Right ventricle myocardium inferior (tissue), 1 donor: ENCODE data around the gene MYO5A. TPM values are rescaled to one million over a fixed set of nuclear protein-coding genes. Genes with fewer than 3 reads are reported as not detected.

ENCODE experiments used
- ATAC-seq: fragments of 200-7000 bp; cut with Tn5 transposase; one replicate; pipeline ENCODE4 v1.9.1; 2020; ENCODE audit warnings: mild to moderate bottlenecking, moderate library complexity
- DNase-seq: peaks from one replicate; pipeline ENCODE4 v3.0.0; 2021; ENCODE audit errors: missing footprints
- intact Hi-C: fragments of 100-400 bp; cut with DNase I; formaldehyde crosslinking; loops from one replicate; pipeline ENCODE4 v1.11.0; 2022
- microRNA-seq: library from miRNA; unstranded; fragments of <30 nt; microRNA quantifications from one replicate; pipeline ENCODE4 v1.2.0, GENCODE V29; 2020
- total RNA-seq: library from RNA; stranded (reverse); fragmentation: NEBNext Ultra II Directional; extraction: Animal tissue kit (Norgen Biotek cat#: 25700); gene quantifications from one replicate; pipeline ENCODE4 v1.2.1, GENCODE V29; 2021
- donor health status: DM: no; HTN: yes; CAD: no; lungs with severe emphysema.

The MYO5A gene
- total RNA-seq, 1 donor from 2014 or later, result 7.9 TPM

- DNase-seq (no peak), ATAC-seq (no peak)
- intact Hi-C loops, result loop anchor here (5.0 kb wide), 1 partner anchor 35 kb away; the partner anchor contains the start of gene MYO5C
Observed at GRCh38 chr15:52262364-52262763, 266.3 kb downstream of the MYO5A start.

- peak; percentile 83 for ATAC-seq
- intact Hi-C loops, result loop anchor here (5.0 kb wide), 1 partner anchor 36 kb away; the partner anchor contains the start of gene MYO5C
- DNase-seq, result peak; percentile 82
Observed at GRCh38 chr15:52261498-52262242, 267.0 kb downstream of the MYO5A start.

- DNase-seq (no peak), ATAC-seq (no peak)
- intact Hi-C loops, result loop anchor here (5.0 kb wide), 1 partner anchor 36 kb away; the partner anchor contains the start of gene MYO5C
Observed at GRCh38 chr15:52261026-52261425, 267.7 kb downstream of the MYO5A start.

- intact Hi-C loops, result loop anchor here (5.0 kb wide), 4 partner anchors 58 to 308 kb away; partner anchors contain the start of genes ARPP19 and MYO5A
Observed at GRCh38 chr15:52259503-52259902, 269.2 kb downstream of the MYO5A start.

GRCh38 chr15:52258461-52258860 is 270.2 kb downstream of the MYO5A start:
- no peak for ATAC-seq
- DNase-seq, result no peak
- intact Hi-C loops, result loop anchor here (5.0 kb wide), 4 partner anchors 59 to 309 kb away; partner anchors contain the start of genes ARPP19 and MYO5A

More at GRCh38 chr15:52259503-52259902, 269.2 kb downstream of the MYO5A start:
- DNase-seq (no peak), ATAC-seq (no peak)

GRCh38 chr15:52257734-52258062 is 271.0 kb downstream of the MYO5A start:
- ATAC-seq (peak; percentile 46), DNase-seq (no peak)
- intact Hi-C loops, result loop anchor here (2.0 to 5.0 kb wide), 5 partner anchors 60 to 477 kb away; partner anchors contain the start of genes ARPP19 and MYO5A

Small RNAs within 50 kb of the gene (microRNA-seq; reads per million reads assigned to microRNA genes)
- gene MIR1266, result not detected

Other genes starting within 250 kb of the MYO5A start
- 3.4 TPM for gene MYO5C, start 233.1 kb downstream of the MYO5A start, total RNA-seq
- 155 TPM for gene ARPP19, start 40.1 kb upstream of the MYO5A start, total RNA-seq
- gene ATOSA, start 150.5 kb upstream of the MYO5A start, total RNA-seq, result 21.7 TPM